ENCODE results near the gene CAMK4. TPM values are rescaled to one million over a fixed set of nuclear protein-coding genes. Genes with fewer than 3 reads are reported as not detected.

The CAMK4 gene
- total RNA-seq, 1 donor from 2014 or later: 33.7 TPM

DNA sequence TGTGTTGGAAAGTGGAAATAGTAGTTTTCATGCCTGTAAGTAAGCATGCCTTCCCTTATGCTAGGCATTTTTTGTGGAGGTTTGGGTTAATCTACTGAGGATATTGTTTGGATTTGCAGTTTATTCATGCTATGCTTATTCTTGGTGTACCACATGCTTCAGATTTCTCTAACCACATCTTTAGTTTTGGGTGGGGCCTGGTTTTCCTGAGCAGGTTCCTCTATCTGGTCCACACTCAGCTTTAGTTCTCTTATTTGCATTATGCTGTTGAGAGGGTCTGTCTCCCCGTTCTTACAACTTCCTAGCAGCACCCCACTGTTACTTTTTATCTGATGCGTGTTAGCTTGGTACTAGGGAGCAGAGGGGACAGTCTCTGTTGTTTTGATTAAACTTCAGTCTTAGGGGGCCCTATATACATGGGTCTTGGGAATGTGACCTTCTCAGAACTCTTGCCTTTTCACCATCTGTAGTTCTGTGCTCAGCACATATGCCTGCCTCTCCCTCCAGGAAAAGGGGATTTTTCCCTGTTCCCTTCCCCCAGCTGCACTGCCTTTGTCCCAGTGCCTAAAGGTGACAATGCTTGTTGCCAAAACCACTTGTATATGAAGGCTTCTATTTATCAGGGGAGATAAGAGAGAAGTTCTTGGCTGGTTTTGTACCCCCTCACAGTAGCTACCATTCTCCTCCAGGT is 10.0 kb upstream of the CAMK4 start:
- H3K9me3 Mint-ChIP-seq (ENCODE audit: unreplicated experiment): peaks cover 4% of the 10 kb centered on the region
- no peak for TF ChIP-seq CTCF (IDR thresholded peaks at IDR 0.05; ENCODE audit: partially characterized antibody, unreplicated experiment)
- H3K27ac Mint-ChIP-seq (ENCODE audit: unreplicated experiment): no peak overlapping the region
- no peaks in the 10 kb centered on the region for H3K27me3 Mint-ChIP-seq (ENCODE audit: unreplicated experiment)
- DNase-seq: no peak
- no peaks in the 10 kb centered on the region for H3K36me3 Mint-ChIP-seq (ENCODE audit: unreplicated experiment)
- peaks cover 2% of the 10 kb centered on the region for H3K4me1 Mint-ChIP-seq (ENCODE audit: low read depth, unreplicated experiment)
- H3K4me3 Mint-ChIP-seq (ENCODE audit: unreplicated experiment): no peak overlapping the region

GRCh38 chr5:111215971-111216370 is 8.2 kb upstream of the CAMK4 start:
- Mint-ChIP-seq H3K4me3 (ENCODE audit: unreplicated experiment) (no peak overlapping the region), H3K27me3 (ENCODE audit: unreplicated experiment) (no peaks in the 10 kb centered on the region), H3K4me1 (ENCODE audit: low read depth, unreplicated experiment) (peaks cover 2% of the 10 kb centered on the region), H3K27ac (ENCODE audit: unreplicated experiment) (no peak overlapping the region), H3K36me3 (ENCODE audit: unreplicated experiment) (no peaks in the 10 kb centered on the region), H3K9me3 (ENCODE audit: unreplicated experiment) (peaks cover 1% of the 10 kb centered on the region)
- DNase-seq: no peak
- no peak for TF ChIP-seq CTCF (IDR thresholded peaks at IDR 0.05; ENCODE audit: partially characterized antibody, unreplicated experiment)

GRCh38 chr5:111221139-111221538 is 3.0 kb upstream of the CAMK4 start:
- Mint-ChIP-seq H3K9me3 (ENCODE audit: unreplicated experiment) (peaks cover 8% of the 10 kb centered on the region), H3K27ac (ENCODE audit: unreplicated experiment) (no peak overlapping the region), H3K36me3 (ENCODE audit: unreplicated experiment) (no peaks in the 10 kb centered on the region), H3K4me1 (ENCODE audit: low read depth, unreplicated experiment) (peaks cover 14% of the 10 kb centered on the region), H3K27me3 (ENCODE audit: unreplicated experiment) (peaks cover 15% of the 10 kb centered on the region), H3K4me3 (ENCODE audit: unreplicated experiment) (no peak overlapping the region)
- no peak for DNase-seq
- no peak for TF ChIP-seq CTCF (IDR thresholded peaks at IDR 0.05; ENCODE audit: partially characterized antibody, unreplicated experiment)

DNA sequence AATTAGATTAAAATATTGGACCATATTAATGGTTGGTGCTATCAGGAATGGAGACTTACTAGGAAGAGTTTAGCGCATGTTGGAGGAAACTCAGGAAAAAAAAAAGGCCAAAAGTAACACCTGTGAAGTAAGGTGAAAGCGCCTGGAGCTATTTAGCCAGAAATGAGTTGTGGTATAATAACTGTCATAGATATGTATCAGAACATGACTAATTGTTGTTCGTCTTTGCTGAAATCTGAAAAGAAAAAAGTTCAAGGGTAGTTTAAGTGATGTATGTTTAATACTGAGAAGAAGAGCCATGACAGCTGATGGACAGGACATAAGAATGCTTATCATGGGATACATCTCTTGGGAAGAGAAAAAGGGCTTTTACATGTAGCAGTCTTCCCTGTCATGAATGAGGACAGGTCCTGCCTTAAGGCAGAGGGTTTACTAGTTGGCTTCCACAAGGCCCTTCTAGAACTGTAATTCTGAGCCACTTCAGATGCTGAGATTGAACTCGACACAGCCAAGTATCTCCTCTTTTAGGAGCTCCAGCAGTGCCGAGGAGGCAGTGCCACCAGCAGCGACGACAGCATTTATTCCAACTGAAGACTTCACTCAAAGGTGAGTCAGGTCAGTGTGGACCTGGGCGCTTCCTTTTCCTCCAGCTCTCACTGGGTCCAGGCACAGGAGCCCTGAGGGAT is 940 bp upstream of the CAMK4 start:
- H3K27ac Mint-ChIP-seq (ENCODE audit: unreplicated experiment): peak overlapping the region; percentile 29
- no peaks in the 10 kb centered on the region for H3K36me3 Mint-ChIP-seq (ENCODE audit: unreplicated experiment)
- peak overlapping the region; percentile 83 for H3K4me3 Mint-ChIP-seq (ENCODE audit: unreplicated experiment)
- H3K4me1 Mint-ChIP-seq (ENCODE audit: low read depth, unreplicated experiment): peaks cover 18% of the 10 kb centered on the region
- TF ChIP-seq CTCF (IDR thresholded peaks at IDR 0.05; ENCODE audit: partially characterized antibody, unreplicated experiment): no peak
- H3K27me3 Mint-ChIP-seq (ENCODE audit: unreplicated experiment): peaks cover 15% of the 10 kb centered on the region
- no peak for DNase-seq
- peaks cover 8% of the 10 kb centered on the region for H3K9me3 Mint-ChIP-seq (ENCODE audit: unreplicated experiment)

Data from glutamatergic neuron (in vitro differentiated cells).